GM12873 (cell line): Measurements from ENCODE around the gene ELAVL3.

Experiments
- TF ChIP-seq, protein P1 (sequence below): IDR thresholded peaks from 2 replicates; pipeline ENCODE4 v1.5.1; 2012; ENCODE audit warnings: low read depth, mild to moderate bottlenecking, moderate library complexity, low read length, control low read depth; ENCODE audit not compliant: insufficient read depth; ENCODE audit errors: missing control alignments

The ELAVL3 gene

DNA sequence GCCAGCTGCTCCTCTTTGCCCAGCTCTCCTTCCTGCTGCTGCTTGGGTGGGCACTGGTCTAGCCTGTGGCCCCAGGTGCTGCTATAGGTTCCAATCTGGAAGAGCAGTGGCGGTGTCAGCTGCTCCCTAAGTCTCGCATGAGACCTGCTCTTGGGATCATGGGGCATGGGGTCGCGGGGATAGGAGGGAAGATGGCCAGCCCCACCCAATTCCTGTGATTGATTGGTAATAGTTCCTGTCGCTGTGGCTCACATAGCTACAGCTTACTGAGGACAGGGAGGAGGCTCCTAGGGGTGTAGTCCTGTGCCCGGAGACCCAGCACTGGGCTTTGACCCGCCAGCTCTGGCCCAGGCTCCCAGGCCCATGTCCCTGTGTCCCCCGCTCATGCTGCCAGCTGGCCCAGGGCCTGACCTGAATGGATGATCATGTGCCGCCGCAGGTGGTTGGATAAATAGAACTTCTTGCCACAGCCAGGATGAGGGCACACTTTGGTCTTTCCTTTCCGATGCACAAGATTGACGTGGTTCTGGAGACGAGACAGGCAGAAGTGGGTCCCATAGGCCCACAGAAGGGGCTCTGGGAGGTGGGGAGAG, 4.5 kb upstream of the ELAVL3 start:
- TF ChIP-seq, protein P1, sequence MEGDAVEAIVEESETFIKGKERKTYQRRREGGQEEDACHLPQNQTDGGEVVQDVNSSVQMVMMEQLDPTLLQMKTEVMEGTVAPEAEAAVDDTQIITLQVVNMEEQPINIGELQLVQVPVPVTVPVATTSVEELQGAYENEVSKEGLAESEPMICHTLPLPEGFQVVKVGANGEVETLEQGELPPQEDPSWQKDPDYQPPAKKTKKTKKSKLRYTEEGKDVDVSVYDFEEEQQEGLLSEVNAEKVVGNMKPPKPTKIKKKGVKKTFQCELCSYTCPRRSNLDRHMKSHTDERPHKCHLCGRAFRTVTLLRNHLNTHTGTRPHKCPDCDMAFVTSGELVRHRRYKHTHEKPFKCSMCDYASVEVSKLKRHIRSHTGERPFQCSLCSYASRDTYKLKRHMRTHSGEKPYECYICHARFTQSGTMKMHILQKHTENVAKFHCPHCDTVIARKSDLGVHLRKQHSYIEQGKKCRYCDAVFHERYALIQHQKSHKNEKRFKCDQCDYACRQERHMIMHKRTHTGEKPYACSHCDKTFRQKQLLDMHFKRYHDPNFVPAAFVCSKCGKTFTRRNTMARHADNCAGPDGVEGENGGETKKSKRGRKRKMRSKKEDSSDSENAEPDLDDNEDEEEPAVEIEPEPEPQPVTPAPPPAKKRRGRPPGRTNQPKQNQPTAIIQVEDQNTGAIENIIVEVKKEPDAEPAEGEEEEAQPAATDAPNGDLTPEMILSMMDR, result no peak

DNA sequence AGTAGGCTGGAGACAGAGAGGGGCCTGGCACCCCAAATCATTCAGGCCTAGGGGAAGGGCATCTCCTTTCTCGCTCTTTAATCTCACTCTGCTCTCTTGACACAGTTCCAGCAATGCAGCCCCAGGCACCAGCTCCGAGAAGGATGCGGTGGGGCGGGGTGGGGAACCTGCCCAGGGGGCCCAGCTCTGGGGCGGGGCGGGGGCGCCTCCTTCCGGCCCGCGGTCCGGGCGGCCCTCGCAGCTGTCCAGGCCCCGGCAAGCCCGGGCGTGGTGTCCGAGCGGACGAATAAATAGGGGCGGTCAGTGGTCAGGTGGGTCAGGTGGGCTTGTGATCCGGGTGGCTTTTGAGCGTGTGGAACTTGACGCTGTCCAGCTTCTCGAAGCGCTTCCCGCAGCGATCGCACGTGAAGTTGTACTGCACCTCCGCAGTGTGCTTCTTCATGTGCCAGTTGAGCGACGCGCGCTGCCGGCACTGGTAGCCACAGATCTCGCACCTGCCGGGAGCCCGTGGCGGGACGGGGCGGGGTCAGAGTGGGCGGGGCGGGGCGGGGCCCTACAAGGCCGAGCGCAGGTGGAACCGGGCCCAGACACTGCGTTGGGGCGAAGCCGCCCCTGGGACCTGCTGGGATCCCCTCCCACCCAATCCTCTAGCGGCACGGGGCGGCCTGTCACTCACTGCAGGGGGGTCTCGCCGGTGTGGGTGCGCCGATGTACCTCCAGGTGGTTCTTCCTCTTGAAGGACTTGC, 2.7 kb upstream of the ELAVL3 start:
- TF ChIP-seq, protein P1, result no peak

DNA sequence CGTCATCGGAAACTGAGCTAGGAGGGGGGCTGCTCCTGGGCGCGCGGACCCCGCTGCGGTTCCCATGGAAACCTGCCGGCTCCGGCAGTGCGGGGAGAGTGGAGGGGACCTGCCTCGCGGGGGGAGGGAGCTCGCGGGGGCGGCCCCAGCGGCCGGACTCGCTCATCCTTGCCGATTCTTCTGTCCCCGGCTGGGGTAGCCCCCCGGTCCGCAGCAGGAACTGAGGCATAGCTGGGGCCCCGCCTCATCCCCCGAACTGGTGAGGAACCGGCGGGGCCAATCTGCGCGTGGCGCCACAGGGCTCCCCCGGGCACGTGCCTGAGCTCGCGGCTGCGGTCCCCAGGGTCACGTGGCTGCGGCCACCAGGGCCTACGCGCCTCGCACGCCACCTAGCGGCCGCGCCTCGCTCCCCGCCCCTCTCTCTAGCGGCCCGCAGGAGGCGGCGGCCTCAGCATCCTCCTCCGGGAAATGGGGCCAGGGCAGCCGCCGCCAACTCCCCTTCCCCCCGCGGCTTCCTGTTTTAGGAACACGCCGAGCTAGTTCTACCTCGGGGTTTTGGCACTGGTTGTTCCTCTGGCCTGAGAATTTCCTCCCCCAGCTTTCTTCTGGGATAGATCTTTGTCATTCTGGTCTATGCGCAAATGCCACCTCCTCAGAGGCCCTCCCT, 1.7 kb upstream of the ELAVL3 start:
- TF ChIP-seq, protein P1, result peak; percentile 94

DNA sequence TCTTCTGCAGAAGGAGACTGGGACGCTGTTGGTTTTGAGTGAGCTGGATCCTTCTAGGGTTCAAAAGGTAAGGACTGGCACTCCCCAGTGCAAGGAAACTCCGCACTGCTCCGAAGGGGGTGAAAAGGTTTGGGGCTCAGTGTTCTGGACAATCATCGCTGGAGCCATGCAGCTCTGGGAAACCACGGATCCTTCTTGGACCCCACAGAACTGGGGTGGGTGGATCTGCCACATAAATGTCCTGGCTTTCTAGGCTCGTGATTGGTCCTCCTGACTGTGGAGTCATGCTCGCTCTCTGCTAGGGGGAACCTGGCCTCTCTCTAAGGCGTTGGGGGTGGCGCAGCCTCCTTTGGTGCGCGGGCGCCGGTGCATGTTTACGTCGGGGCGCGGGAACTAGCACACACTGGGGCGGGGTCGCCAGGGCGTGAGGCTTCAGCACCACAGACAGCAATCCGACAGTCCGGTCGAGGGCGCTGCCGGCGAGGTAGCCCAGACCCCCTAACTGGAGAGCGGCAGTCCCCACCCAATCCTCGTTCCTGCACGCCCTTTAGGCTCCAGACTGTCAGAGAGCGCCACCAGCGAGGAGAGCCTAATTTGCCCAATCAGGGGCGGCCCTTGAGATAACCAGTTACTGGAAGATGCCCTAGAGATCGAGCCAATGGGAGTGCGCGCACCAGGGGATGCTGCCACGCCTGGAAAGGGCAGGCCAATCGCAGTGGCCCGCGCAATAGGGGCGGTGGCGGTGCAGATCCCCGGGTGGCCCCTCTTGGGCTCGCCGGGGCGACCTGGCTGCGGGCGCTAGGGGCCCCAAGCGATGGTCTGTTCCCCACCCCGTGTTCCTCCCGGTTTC, 913 bp upstream of the ELAVL3 start:
- TF ChIP-seq, protein P1, result no peak

GRCh38 chr19:11479898-11480714, 740 bp downstream of the ELAVL3 start:
- TF ChIP-seq, protein P1, result no peak

- TF ChIP-seq, protein P1, result no peak
Observed at GRCh38 chr19:11479090-11479897, 1.6 kb downstream of the ELAVL3 start.
